ENCODE measurements around the gene PDE4B. TPM values are rescaled to one million over a fixed set of nuclear protein-coding genes. Genes with fewer than 3 reads are reported as not detected.

Gene PDE4B
- total RNA-seq, 1 donor from 2014 or later, result 54.6 TPM

DNA sequence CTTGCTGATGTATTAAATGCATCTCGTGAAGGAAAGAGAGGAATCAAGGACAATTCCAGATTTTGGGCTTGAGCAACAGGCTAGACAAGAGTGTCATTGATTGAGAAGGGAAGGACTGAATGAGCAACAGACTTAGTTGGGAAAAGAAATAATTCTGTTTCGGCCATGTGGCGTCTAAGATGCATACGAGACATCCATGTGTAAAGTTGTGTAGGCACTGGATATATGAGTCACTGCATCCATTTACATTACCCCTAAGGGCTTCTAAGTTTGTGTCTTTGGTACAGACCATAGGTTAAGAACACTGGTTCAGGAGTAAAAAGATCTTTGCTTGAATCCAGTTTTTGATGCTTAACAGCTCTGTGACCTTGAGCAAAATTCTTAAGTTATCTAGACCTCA is 434.3 kb downstream of the PDE4B start:
- intact Hi-C loops (cut with micrococcal nuclease), result no loop called here

DNA sequence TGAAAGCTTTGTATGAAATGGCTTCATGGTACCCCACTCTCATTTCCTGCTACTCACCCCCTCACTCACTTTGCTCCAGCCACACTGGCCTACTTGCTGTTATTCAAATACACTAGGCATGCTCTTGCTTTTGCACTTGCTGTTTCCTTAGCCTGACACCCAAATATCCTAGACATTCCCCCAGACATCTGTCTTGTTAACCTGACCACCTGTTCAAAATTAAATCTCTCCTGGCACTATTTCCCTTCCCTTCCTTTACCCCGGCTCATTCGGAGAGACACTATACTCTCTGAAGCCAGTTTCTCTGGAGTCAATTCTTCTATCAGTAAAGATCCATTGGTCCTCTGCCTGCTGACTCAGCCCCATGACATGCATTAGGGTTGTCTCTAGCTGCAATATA is 435.3 kb downstream of the PDE4B start:
- intact Hi-C loops (cut with micrococcal nuclease), result no loop called here

DNA sequence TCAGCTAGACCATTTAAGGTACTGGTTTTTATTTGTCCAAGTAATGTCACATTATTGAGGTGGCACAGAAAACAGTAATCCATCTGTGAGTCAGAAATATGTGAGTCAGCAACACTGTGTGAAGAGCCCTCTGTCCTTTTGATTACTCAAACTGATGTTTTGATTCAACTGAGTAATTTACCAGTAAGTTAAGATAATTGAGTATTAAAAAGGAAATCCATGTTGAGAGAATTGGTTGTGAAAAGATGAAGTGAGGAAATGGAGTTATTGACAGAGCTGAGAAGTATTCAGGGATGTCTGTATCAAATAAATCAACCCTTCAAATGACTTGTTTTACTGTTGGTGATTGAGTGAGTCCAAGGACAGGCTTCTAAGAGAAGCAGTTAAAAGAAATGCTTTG is 438.5 kb downstream of the PDE4B start:
- intact Hi-C loops (cut with micrococcal nuclease), result no loop called here

DNA sequence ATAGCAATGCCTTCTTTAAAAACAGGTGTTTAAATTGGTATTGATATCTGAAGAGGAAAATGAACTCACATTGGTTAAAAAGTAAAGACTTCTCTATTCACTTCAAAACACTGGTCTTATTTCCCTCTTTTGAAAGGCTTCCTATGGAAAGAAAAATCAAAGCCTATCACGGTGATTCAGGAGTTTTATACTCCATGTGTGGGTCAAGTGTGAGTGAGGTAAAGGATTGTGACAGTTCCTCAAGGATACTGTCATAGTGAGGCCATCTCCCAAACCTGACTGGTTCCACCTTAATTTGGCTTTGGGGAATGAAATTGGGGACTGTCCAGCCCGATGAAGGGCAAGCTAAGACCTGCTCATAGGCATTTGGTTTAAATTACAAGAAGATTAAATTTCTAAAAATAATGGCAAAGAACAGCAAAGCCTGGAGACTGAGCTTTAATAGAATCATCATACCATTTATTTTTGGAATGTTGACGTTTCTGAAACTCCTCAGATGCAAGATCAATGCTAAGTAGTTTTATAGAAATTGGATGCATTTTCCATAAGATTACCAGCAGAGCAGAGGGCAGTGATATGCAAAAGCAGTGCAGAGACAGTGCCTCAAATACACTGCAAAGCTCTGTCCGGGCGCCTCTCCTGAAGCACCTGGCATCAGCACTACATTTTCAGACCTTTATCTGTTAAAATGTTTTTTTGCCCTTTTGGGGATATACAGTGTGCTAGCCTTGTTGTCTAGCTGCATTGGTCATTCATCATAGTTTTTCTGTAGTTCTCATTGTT is 439.2 kb downstream of the PDE4B start:
- intact Hi-C loops (cut with micrococcal nuclease), result no loop called here

DNA sequence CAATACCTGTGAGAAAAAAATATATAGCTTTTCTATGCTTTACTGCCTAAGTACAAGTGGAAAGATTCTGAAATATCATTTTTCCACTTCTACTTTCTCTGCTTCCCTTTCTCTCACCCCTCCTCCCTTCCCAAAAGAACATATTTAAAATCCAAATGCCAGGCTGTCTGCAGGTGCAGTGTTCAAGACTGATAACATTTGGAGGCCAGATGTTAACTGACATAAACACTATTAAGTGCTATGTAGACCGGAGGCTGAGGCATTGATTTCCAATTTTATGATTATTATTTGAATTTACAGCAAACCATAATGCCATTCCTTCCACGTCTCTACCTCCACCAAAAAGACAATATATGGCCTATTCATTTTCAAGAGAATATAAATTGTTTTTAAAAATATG is 444.3 kb downstream of the PDE4B start:
- intact Hi-C loops (cut with micrococcal nuclease), result no loop called here

DNA sequence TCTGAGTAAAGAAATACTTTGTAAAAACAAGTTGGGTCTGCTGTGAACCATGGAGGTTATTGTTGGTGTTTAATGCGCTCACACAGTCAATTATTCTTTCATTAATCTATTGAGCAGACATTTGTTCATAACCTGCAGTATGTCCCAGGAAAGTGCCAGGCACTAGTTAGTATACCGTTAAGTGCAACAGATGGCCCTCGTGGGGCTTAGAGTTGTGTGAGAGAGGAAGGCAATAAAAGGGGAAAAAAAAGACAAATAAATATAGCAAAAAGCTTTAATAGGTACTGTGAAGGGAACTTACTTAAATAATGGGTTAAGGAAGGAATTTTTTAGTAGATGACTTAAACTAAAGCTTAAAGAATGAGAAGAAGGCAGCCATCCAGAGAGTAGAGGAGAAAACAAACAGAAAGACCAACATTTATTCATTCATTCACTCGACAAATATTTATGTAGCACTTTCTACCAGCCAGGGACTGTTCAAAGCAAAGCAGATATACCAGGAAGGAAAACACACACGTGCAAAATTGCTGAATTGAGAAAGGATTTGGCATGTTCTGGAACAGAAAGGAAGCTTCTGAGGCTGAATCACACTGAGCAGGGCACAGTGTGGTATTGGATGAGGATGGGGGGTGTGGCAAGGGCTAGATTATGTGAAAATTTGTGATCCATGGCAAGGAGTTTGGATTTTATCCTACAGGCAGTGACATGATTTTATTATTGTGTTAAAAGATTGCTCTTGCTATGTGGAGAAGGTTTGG is 445.2 kb downstream of the PDE4B start:
- intact Hi-C loops (cut with micrococcal nuclease), result no loop called here

DNA sequence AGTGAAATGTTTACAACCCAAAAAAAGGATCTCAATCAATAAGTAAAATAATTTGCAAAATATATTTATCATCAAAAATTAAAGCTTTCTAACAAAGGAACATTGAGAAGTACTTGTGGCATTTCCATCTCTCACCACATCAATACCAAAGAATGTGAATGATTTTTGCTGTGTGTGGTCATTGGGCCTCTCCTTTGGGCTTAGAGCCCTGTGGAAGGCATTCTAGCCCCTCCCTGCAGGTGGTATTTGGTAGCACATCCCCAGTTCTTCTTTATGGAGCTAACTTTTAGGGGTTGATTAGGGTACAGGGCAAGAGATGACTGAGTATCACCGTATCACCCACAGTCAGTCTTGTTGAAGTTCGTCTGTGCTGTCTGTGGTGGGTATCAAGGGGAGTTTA is 447.1 kb downstream of the PDE4B start:
- intact Hi-C loops (cut with micrococcal nuclease), result loop anchor here (5.0 to 10.0 kb wide), 4 partner anchors 153 to 1175 kb away; no protein-coding TSS in a partner anchor

DNA sequence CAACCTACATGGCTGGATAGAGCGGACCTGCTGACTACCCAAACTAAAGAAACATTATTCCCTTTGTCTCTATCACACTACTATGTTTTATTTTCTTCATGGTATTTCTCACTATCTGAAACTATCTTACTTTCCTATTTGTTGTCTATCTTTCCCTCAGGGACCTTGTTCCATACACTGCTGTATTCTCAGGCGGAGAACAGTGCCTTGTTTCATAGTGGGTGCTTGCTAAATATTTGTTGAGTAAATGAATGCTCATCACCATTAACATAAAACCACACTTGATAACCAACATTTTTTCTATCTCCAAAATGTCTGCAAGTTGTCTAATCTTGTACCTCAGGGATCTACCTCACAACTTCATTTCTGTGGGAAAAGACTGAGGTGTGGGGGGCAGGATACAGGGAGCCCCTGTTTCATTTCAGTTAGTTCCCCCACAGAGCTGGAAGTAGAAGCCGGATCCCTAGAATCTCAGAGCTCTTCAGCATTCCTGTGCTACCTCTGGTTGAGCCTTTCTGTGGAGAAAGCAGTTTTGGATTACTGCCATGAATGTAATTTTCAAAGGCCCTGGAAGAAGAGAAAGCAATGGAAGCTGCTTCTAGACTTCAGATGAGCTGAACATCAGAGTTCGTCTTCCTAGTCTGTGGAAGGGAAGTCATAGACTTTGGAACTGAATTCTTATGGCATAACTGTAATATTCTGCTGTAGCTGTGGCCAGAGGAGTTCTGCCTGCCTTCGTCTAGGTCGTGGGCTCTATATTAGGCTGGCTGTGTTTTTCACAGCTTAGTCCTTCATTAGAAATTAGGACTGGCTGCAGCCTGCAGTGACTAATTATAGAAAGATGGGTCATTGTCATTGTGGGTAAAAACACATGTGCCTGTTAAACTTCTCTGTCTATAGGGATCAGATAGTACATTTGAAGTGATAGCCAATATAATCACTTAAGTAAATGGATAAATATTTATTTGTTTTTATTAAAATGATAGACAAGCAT is 448.1 kb downstream of the PDE4B start:
- intact Hi-C loops (cut with micrococcal nuclease), result loop anchor here (5.0 to 10.0 kb wide), 4 partner anchors 153 to 1176 kb away; no protein-coding TSS in a partner anchor

DNA sequence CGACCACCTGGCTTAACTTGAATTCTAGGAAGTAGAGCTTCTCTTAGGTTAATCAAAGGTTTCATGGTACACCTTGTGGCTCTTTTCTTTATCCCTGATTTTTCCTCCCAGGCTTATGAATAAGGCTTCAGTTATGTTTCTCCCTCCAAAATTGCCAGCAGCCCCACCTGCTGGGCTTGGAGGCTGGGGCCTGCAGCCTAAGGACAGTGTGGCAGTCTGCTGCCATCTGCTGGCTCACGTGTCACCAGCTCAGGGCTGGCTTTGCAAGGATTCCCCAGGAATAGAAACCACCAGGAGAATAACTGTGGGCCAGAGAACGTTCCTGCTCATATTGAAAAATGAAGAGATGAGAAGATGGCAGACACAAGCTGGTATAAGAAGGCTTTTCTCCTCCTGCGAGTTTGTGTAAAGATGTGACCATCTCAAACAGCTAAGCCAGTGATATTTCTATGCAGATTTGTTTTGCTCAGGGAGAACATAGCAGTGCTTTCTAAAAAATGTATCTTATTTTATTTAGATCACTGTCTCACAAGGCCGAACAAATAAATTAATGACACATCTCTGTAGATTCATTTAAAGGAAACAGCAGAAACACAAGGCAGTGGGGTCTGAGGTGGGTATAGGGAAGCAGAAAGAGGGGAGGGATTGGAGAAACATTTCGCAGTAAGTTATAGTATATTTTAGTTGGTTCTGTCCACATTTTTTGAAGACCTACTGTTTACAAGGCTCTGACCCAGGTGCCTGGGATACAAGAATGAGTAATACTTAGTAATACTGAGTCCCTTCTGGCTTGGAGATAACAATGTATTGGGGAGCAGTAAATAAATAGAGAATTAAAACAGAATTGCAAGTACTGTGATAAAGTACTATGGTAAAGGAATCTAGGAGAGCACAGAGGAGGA is 450.2 kb downstream of the PDE4B start:
- intact Hi-C loops (cut with micrococcal nuclease), result loop anchor here (1.0 to 10.0 kb wide), 13 partner anchors 28 to 1178 kb away; no protein-coding TSS in a partner anchor

DNA sequence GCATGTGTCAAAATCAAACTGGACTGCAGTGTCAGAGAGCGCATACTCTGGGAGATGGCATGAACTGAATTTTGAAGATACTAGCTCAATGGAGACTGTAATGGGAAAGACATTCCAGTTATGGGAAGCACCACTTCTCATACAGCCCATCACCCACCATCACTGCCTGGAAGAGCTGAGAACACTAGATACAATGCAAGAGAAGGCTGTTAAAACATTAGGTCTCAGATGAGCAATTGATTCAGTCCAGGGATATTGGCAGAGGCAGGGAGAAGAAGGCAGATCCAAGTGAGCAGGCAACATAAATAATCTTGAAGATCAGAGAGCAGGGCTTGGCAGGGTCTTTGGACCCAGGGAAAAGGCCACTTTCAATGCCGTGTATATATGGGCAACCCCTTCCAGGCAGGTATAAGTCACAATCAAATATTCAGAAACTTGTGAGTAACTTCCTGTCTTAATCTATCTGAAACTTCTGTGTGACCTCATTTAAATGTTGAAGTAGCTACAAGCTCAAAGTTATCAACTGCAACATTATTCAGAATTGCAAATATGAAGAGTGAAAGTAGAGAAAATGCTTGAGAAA is 450.9 kb downstream of the PDE4B start:
- intact Hi-C loops (cut with micrococcal nuclease), result loop anchor here (1.0 to 10.0 kb wide), 7 partner anchors 61 to 1179 kb away; no protein-coding TSS in a partner anchor

DNA sequence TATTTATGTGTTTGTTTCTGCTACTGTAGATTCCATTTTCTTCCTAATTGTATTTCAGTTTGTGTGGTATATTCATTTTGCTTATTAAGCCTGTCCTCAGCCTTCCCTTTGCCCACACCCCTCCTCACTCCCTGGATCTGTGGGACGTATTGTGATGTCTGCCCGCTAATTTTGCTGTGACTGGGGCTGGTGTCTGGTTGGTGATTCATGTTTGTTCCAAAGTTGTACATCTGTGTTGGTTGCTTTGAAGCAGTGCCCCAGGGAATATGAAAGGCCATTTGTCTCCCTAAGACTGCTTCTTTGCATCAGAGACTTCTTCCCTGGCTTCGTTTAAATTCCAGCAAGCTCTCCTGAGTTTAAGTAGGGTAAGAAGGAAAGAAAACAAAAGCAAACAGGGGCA is 451.7 kb downstream of the PDE4B start:
- intact Hi-C loops (cut with micrococcal nuclease), result loop anchor here (5.0 to 10.0 kb wide), 4 partner anchors 157 to 1180 kb away; no protein-coding TSS in a partner anchor

DNA sequence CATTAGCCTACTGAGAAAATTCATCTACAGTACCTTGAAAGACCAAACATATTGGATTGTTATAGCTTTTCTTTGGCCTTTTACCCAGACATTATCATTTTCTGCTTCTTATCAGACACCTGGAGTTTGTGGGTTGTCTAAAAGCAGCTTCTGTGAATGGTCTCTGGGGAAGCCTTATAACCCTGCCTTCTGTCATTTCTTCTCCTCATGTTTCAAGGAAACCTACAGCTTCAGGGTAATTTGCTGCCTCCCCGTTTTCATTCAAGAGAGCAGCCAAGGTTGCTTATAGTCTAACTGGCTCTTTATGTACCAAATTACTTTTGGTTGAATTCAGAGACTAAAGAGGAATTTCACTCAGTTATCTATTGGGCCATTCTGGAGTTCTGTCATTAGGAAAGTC is 453.0 kb downstream of the PDE4B start:
- intact Hi-C loops (cut with micrococcal nuclease), result loop anchor here (2.0 to 10.0 kb wide), 4 partner anchors 433 to 1181 kb away; partner anchors contain the start of genes LEPR and LEPROT

DNA sequence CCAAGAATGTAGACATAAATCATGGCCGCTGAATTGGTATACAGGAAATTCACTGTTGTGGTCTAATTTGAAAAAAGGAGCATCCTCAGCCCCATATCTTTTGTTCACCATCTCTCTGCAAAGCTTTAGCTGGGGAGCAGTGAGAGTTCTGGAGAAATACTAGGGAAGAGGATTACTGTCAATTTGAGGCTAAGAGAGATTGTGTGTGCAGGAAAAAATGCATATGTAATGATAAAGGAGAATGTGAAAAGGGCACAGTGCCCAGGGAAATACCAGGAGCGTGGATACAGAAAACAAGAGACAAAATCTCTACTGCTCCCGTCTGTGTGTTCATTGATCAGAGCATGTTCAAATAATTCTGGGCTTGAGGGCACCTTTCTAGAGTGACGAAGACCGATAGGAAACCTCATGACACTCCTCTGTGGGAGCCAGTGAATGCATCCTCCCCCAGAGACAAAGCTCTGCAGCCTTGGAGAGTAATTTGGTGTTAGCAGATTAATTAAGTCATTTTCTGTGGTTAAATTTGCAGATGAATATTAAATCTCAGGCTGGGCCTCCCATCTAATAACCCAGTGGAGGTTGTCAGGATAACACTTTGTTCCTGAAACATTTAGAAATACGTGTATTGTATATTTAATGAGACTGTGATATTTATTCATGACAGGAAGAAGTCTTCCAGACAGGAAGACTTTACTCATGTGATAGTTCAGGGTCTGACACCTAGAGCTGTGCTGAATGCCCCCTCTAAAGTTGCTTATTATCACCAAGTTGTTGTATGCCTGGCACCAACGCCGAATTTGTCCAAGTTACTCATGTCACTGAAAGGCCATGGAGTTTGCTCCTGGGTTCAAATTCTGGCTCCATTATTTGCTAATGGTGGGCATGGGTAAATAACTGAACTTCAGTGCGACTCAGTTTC is 453.9 kb downstream of the PDE4B start:
- intact Hi-C loops (cut with micrococcal nuclease), result loop anchor here (1.0 to 10.0 kb wide), 8 partner anchors 36 to 1182 kb away; partner anchors contain the start of genes LEPR and LEPROT

DNA sequence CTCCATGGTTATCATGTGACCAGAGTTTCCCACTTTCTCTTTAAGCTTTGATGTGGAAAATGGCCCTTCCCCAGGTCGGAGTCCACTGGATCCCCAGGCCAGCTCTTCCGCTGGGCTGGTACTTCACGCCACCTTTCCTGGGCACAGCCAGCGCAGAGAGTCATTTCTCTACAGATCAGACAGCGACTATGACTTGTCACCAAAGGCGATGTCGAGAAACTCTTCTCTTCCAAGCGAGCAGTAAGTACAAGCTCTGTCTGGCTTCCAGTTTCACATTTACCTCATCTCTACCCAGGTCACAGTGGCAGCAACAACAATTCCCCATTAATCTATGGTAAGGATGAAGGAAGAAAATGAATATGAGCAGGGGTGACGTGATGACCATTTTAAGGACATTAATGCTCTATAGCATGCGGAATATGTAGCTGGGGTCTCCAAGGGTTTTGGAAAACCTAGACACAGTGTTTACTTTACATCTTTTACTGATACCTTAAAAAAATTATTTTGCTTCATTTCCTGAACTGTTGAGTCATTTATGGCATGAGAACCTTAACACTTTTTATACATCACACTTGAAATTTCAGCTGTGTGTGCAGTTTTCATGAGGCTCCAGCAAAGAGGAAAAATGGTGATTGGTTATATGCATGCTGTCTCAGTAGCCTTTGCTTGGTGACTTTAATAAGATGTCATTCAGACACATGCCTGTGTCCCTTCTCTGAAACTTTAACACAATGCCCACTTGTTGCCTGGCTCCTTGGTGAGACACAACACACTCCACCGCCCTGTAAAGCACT is 454.9 kb downstream of the PDE4B start:
- intact Hi-C loops (cut with micrococcal nuclease), result loop anchor here (1.0 to 10.0 kb wide), 8 partner anchors 35 to 1183 kb away; partner anchors contain the start of genes LEPR and LEPROT

DNA sequence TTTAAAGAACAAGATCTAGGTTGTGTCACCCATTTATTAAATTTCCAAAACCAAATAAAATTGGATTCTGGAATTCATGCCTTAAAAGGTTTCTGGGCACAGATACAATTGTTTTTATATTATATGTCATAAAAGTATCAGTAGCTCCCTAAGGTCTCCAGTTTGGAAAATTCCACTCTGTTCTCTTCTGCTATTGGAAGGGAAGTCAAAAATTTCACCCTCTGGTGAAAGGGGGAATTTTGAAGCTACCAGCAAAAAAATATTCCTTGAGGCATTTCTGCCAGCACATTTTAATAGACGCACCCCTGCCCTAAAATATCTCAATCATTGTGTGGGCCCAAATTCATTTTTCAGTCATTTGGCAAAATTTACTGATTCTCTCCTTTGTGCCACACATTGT is 455.6 kb downstream of the PDE4B start:
- intact Hi-C loops (cut with micrococcal nuclease), result loop anchor here (10.0 kb wide), 2 partner anchors 563 to 1183 kb away; no protein-coding TSS in a partner anchor

DNA sequence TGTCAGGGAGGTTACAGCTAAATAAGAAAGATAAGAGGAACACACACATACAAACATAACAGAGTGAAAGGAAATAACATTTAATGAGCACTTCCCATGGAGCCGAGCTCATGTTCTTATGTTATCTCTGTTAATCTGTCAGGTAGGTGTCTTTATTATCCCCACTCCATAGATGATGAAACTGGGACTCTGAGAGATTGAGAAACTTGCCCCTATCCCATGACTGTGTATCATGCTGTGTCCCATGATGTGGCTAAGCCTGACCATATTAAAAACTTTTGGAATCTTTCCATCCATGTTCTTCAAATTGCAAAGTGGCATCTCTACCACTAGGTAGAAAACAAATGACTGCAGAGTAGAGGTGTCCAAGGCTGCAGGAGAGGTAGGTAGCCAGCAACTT is 456.1 kb downstream of the PDE4B start:
- intact Hi-C loops (cut with micrococcal nuclease), result loop anchor here (10.0 kb wide), 2 partner anchors 564 to 1184 kb away; no protein-coding TSS in a partner anchor

DNA sequence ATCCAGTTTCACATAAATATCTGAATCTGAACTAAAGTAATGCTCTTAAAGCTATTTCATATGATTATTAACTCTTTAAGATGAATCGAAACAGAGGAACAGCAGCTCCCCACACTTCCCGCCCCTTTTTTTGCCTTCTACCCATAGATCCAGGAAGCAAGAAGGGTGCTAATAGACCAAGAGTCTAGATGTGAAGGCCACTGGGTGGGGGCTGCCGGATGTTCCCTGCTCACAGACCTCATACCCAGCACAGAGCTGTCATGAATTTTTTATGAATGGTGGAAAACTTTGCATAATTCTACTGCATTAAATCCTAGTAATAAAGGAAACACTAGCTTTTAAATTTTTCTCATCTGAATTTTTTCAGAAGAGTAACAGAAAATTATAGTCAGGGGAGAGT is 457.4 kb downstream of the PDE4B start:
- intact Hi-C loops (cut with micrococcal nuclease), result no loop called here
